CD4-positive, CD25-positive, alpha-beta regulatory T cell (primary cell): ENCODE results near the gene THSD7B. TPM values are rescaled to one million over a fixed set of nuclear protein-coding genes. Genes with fewer than 3 reads are reported as not detected.

ENCODE experiments used
- ATAC-seq, 2 donors: fragments of 150-1000 bp; cut with Tn5 transposase; one replicate each; pipeline ENCODE4 v1.10.0; 2021; ENCODE audit warnings: low read depth in 2 of 2, moderate number of reproducible peaks in 2 of 2, moderate library complexity in 1 of 2
- DNase-seq, 3 donors: peaks; one replicate each; pipeline versions ENCODE4 v3.0.0 to v3.0.0-alpha.2; 2012 to 2022; ENCODE audit warnings: mixed read lengths in 1 of 3
- H3K27ac ChIP-seq: one replicate; pipeline ENCODE4 v1.7.0; 2013; ENCODE audit warnings: mild to moderate bottlenecking, low read length; ENCODE audit not compliant: insufficient read depth, poor library complexity, severe bottlenecking
- H3K27me3 ChIP-seq: one replicate; pipeline ENCODE4 v1.7.0; 2013; ENCODE audit warnings: low read length; ENCODE audit not compliant: control insufficient read depth, insufficient read depth
- H3K36me3 ChIP-seq: one replicate; pipeline ENCODE4 v1.7.0; 2013; ENCODE audit warnings: mild to moderate bottlenecking, low read length, moderate library complexity; ENCODE audit not compliant: control insufficient read depth, insufficient read depth
- H3K4me1 ChIP-seq: 2 replicates; pipeline ENCODE4 v1.7.0; 2013; ENCODE audit warnings: mild to moderate bottlenecking, low read length; ENCODE audit not compliant: insufficient read depth, control insufficient read depth, poor library complexity, severe bottlenecking
- H3K4me3 ChIP-seq: one replicate; pipeline ENCODE4 v1.7.0; 2013; ENCODE audit warnings: low read depth, mild to moderate bottlenecking, low read length, moderate library complexity
- H3K9me3 ChIP-seq, 2 experiments: 1 replicate in 1 of 2; 2 replicates in 1 of 2; pipeline ENCODE4 v1.7.0; 2013; ENCODE audit warnings: low read length in 2 of 2, mild to moderate bottlenecking in 1 of 2, moderate library complexity in 1 of 2; ENCODE audit not compliant: control insufficient read depth in 2 of 2
- H3K27ac Mint-ChIP-seq, 3 donors: one replicate each; pipeline ENCODE4 v1.8.0; 2020 to 2022; ENCODE audit warnings: mild to moderate bottlenecking in 3 of 3, mixed read lengths in 3 of 3, moderate library complexity in 2 of 3
- H3K27me3 Mint-ChIP-seq: one replicate; pipeline ENCODE4 v1.8.0; 2022; ENCODE audit warnings: mild to moderate bottlenecking, mixed read lengths
- H3K36me3 Mint-ChIP-seq: one replicate; pipeline ENCODE4 v1.8.0; 2020; ENCODE audit warnings: mixed read lengths
- H3K4me1 Mint-ChIP-seq, 4 donors: one replicate each; pipeline ENCODE4 v1.8.0; 2020 to 2022; ENCODE audit warnings: mixed read lengths in 4 of 4, mild to moderate bottlenecking in 1 of 4
- H3K4me3 Mint-ChIP-seq, 4 donors: one replicate each; pipeline ENCODE4 v1.8.0; 2020 to 2022; ENCODE audit warnings: mild to moderate bottlenecking in 4 of 4, mixed read lengths in 4 of 4, moderate library complexity in 3 of 4
- H3K9me3 Mint-ChIP-seq, 7 donors: one replicate each; pipeline ENCODE4 v1.8.0; 2020 to 2022; ENCODE audit warnings: mixed read lengths in 7 of 7, mild to moderate bottlenecking in 3 of 7, moderate library complexity in 2 of 7
- polyA plus RNA-seq, 4 donors: library from polyadenylated mRNA; unstranded; fragments of 300-500 nt; fragmentation: Illumina TruSeq; gene quantifications; one replicate each; pipeline ENCODE4 v1.2.3, GENCODE V29; 2021
- total RNA-seq: library from RNA; stranded (reverse); gene quantifications from one replicate; pipeline ENCODE4 v1.2.3, GENCODE V29; 2022

Gene THSD7B
- total and polyA plus RNA-seq, 5 donors from 2014 or later: not detected

GRCh38 chr2:136783856-136784255 lies 18.5 kb downstream of the THSD7B start:
- Histone ChIP-seq H3K27ac (no peak overlapping the region), H3K36me3 (no peaks in the 10 kb centered on the region), H3K27me3 (no peaks in the 10 kb centered on the region), H3K4me1 (no peaks in the 10 kb centered on the region), H3K4me3 (no peak overlapping the region), H3K9me3 (no peaks in the 10 kb centered on the region)
- ATAC-seq: no peak
- Mint-ChIP-seq H3K4me3 (no peak overlapping the region), H3K4me1 (no peaks in the 10 kb centered on the region), H3K27me3 (peaks cover 15% of the 10 kb centered on the region), H3K9me3 (peaks cover 0 to 3% (median 0%) of the 10 kb centered on the region in 7 donors), H3K36me3 (no peaks in the 10 kb centered on the region), H3K27ac (no peak overlapping the region)
- no peak for DNase-seq

- Mint-ChIP-seq H3K36me3 (no peaks in the 10 kb centered on the region), H3K27ac (no peak overlapping the region), H3K27me3 (peaks cover 15% of the 10 kb centered on the region), H3K4me1 (no peaks in the 10 kb centered on the region), H3K9me3 (peaks cover 0 to 5% (median 0%) of the 10 kb centered on the region in 7 donors), H3K4me3 (no peak overlapping the region)
- H3K9me3 ChIP-seq: no peaks in the 10 kb centered on the region
- H3K36me3 ChIP-seq: no peaks in the 10 kb centered on the region
- H3K27me3 ChIP-seq: no peaks in the 10 kb centered on the region
- DNase-seq: no peak
- H3K4me1 ChIP-seq: no peaks in the 10 kb centered on the region
- no peak overlapping the region for H3K27ac ChIP-seq
- no peak for ATAC-seq
- no peak overlapping the region for H3K4me3 ChIP-seq
Observed at GRCh38 chr2:136785215-136785614, 19.9 kb downstream of the THSD7B start.

- no peak overlapping the region for H3K27ac Mint-ChIP-seq
- ATAC-seq (no peak), DNase-seq (no peak)
- peaks cover 10% of the 10 kb centered on the region for H3K27me3 Mint-ChIP-seq
- H3K4me3 ChIP-seq: no peak overlapping the region
- no peak overlapping the region for H3K4me3 Mint-ChIP-seq
- peaks cover 0 to 5% (median 0%) of the 10 kb centered on the region in 7 donors for H3K9me3 Mint-ChIP-seq
- no peaks in the 10 kb centered on the region for H3K27me3 ChIP-seq
- H3K4me1 ChIP-seq: no peaks in the 10 kb centered on the region
- no peaks in the 10 kb centered on the region for H3K9me3 ChIP-seq
- H3K4me1 Mint-ChIP-seq: no peaks in the 10 kb centered on the region
- H3K36me3 ChIP-seq: no peaks in the 10 kb centered on the region
- no peak overlapping the region for H3K27ac ChIP-seq
- no peaks in the 10 kb centered on the region for H3K36me3 Mint-ChIP-seq
Observed at GRCh38 chr2:136787970-136788369, 22.6 kb downstream of the THSD7B start.

GRCh38 chr2:136796339-136796738 lies 31.0 kb downstream of the THSD7B start:
- no peak overlapping the region for H3K27ac Mint-ChIP-seq
- H3K27me3 Mint-ChIP-seq: no peaks in the 10 kb centered on the region
- Histone ChIP-seq H3K9me3 (no peaks in the 10 kb centered on the region), H3K4me3 (no peak overlapping the region), H3K4me1 (no peaks in the 10 kb centered on the region), H3K36me3 (no peaks in the 10 kb centered on the region), H3K27me3 (peaks cover 2% of the 10 kb centered on the region), H3K27ac (no peak overlapping the region)
- no peaks in the 10 kb centered on the region for H3K4me1 Mint-ChIP-seq
- DNase-seq: no peak
- no peak overlapping the region for H3K4me3 Mint-ChIP-seq
- ATAC-seq: no peak
- peaks cover 0 to 2% (median 0%) of the 10 kb centered on the region in 7 donors for H3K9me3 Mint-ChIP-seq
- H3K36me3 Mint-ChIP-seq: no peaks in the 10 kb centered on the region

- no peak for ATAC-seq
- H3K9me3 Mint-ChIP-seq: peaks cover 0 to 3% (median 0%) of the 10 kb centered on the region in 7 donors
- no peak overlapping the region for H3K27ac ChIP-seq
- H3K4me1 Mint-ChIP-seq: no peaks in the 10 kb centered on the region
- peaks cover 6% of the 10 kb centered on the region for H3K27me3 ChIP-seq
- no peaks in the 10 kb centered on the region for H3K4me1 ChIP-seq
- no peak for DNase-seq
- no peaks in the 10 kb centered on the region for H3K36me3 ChIP-seq
- no peaks in the 10 kb centered on the region for H3K9me3 ChIP-seq
- H3K36me3 Mint-ChIP-seq: no peaks in the 10 kb centered on the region
- H3K4me3 ChIP-seq: no peak overlapping the region
- H3K27ac Mint-ChIP-seq: no peak overlapping the region
- H3K4me3 Mint-ChIP-seq: no peak overlapping the region
- H3K27me3 Mint-ChIP-seq: peaks cover 8% of the 10 kb centered on the region
Observed at GRCh38 chr2:136798766-136799165, 33.4 kb downstream of the THSD7B start.

- H3K27me3 Mint-ChIP-seq: peaks cover 8% of the 10 kb centered on the region
- Histone ChIP-seq H3K4me1 (no peaks in the 10 kb centered on the region), H3K9me3 (no peaks in the 10 kb centered on the region), H3K4me3 (no peak overlapping the region), H3K27me3 (peaks cover 3% of the 10 kb centered on the region), H3K27ac (no peak overlapping the region), H3K36me3 (no peaks in the 10 kb centered on the region)
- no peak overlapping the region for H3K4me3 Mint-ChIP-seq
- no peak overlapping the region for H3K27ac Mint-ChIP-seq
- ATAC-seq (no peak), DNase-seq (no peak)
- no peaks in the 10 kb centered on the region for H3K4me1 Mint-ChIP-seq
- peaks cover 0 to 3% (median 0%) of the 10 kb centered on the region in 7 donors for H3K9me3 Mint-ChIP-seq
- H3K36me3 Mint-ChIP-seq: no peaks in the 10 kb centered on the region
Observed at GRCh38 chr2:136801661-136802060, 36.3 kb downstream of the THSD7B start.

- H3K36me3 ChIP-seq: no peaks in the 10 kb centered on the region
- no peak overlapping the region for H3K27ac ChIP-seq
- Mint-ChIP-seq H3K27ac (no peak overlapping the region), H3K9me3 (peaks cover 0 to 2% (median 0%) of the 10 kb centered on the region in 7 donors), H3K4me3 (no peak overlapping the region), H3K4me1 (no peaks in the 10 kb centered on the region), H3K27me3 (no peaks in the 10 kb centered on the region), H3K36me3 (no peaks in the 10 kb centered on the region)
- no peak for DNase-seq
- no peaks in the 10 kb centered on the region for H3K27me3 ChIP-seq
- H3K4me1 ChIP-seq: no peaks in the 10 kb centered on the region
- no peak overlapping the region for H3K4me3 ChIP-seq
- ATAC-seq: no peak
- H3K9me3 ChIP-seq: no peaks in the 10 kb centered on the region
Observed at GRCh38 chr2:136809998-136810397, 44.7 kb downstream of the THSD7B start.

GRCh38 chr2:136818839-136819238 lies 53.5 kb downstream of the THSD7B start:
- Mint-ChIP-seq H3K27me3 (peaks cover 9% of the 10 kb centered on the region), H3K4me3 (no peak overlapping the region), H3K4me1 (no peaks in the 10 kb centered on the region), H3K27ac (no peak overlapping the region), H3K9me3 (peaks cover 0 to 7% (median 0%) of the 10 kb centered on the region in 7 donors), H3K36me3 (no peaks in the 10 kb centered on the region)
- Histone ChIP-seq H3K4me3 (no peak overlapping the region), H3K36me3 (no peaks in the 10 kb centered on the region), H3K9me3 (no peaks in the 10 kb centered on the region), H3K4me1 (no peaks in the 10 kb centered on the region), H3K27me3 (no peaks in the 10 kb centered on the region), H3K27ac (no peak overlapping the region)
- DNase-seq: no peak
- no peak for ATAC-seq
